Islet precursor cell (in vitro differentiated cells): Measurements from ENCODE around the gene PGGT1B.
A peak's percentile ranks its signal among the peaks of the same experiment; 100 is the strongest.

ENCODE experiments used
- DNase-seq: peaks from one replicate; pipeline ENCODE4 v3.0.0-alpha.2; 2018

The PGGT1B gene

GRCh38 chr5:115262321-115263077 lies at the start of gene PGGT1B:
Gene PGGT1B (minus strand): TSS chr5:115262877. CDS start chr5:115262851, 26 bp downstream.
- peak; percentile 91 for DNase-seq

DNA sequence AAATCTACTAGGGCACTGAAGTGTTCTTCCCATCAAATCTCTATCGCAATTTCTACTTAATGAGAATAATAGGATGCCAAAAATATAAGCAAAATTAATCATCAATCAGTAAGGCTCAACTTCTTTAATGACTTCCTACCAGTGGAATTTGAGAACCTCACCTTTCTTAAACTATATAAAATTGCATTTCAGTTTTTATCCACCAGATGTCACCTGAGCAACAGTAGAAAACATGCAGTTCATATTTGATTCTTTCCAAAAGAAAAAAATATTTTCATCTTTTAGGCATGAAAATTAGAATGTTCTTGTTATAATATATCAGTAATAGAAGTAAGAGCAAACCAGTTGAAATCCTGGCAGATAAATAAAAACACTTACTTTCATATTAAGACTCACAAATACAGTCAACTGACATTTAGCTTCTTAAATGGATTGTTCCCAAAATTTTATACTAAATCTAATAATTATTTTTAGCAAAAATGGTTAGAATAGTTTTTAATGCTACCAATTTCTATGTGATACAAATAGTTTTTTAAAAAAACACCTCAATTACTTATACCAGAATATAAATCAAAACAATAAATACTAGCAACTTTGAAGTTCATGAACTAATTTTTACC lies 47.2 kb upstream of the PGGT1B start:
- DNase-seq = no peak

DNA sequence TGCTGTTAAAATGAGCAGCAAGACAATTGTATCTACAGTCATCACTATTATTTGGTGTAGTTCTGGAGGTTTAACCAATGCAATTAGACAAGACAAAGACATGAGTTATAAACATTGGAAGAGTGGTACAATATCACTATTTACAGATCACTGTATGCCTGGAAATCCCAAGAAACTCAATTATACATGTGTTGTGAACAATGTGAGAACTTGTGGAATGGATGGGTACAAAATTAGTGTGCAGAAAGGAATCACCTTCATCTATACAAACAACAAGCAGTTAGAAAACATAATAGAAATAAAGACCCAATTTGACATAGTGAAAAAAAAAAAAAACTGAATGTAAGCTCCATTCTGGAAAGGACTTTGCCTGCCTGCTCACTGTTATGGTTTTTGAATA lies 46.1 kb upstream of the PGGT1B start:
- no peak for DNase-seq

DNA sequence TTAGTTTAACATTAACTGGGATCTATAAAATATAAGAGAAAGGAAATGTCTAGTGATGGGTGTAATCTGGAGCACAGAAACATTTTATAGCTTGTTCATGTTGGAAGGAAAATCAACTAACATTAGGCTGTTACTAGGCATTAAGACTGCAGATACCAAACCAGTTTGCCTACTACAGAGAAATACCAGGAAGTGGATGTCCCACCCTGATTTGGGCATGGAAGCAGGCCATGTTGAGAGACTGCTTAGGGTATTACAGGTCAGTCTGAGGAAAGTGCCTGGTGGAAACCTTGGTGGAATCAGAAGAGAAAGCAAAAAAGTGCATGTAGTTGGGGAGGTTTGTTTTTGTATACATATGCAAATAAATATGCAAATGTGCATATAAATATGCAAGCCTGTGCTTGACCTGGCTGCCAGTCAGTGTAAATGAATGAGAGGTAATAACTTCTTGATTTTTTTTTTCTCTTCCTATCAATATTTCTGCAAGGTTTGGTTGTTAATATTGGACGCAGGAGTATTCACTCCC lies 43.4 kb upstream of the PGGT1B start:
- no peak for DNase-seq

GRCh38 chr5:115304496-115304895 lies 41.8 kb upstream of the PGGT1B start:
- no peak for DNase-seq

GRCh38 chr5:115298811-115299210 lies 36.1 kb upstream of the PGGT1B start:
- no peak for DNase-seq

DNA sequence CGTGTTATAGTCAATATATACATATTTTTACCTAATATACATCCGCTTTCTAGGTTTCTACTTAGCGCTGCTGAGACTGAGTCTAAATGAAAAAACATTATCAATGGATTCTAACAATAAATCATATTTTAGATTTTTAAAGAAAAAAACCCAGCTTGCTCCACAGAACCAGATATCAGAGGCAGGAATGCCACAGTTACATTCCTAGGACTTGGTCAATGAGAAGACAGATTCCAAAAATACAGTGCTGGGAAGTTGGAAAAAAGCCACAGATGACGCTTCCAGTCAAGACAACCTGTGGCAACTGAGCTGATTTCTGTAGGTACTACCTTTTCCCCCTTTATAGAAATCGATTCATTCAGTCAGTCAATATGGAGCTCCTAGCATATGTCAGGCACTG lies 34.4 kb upstream of the PGGT1B start:
- DNase-seq = no peak

DNA sequence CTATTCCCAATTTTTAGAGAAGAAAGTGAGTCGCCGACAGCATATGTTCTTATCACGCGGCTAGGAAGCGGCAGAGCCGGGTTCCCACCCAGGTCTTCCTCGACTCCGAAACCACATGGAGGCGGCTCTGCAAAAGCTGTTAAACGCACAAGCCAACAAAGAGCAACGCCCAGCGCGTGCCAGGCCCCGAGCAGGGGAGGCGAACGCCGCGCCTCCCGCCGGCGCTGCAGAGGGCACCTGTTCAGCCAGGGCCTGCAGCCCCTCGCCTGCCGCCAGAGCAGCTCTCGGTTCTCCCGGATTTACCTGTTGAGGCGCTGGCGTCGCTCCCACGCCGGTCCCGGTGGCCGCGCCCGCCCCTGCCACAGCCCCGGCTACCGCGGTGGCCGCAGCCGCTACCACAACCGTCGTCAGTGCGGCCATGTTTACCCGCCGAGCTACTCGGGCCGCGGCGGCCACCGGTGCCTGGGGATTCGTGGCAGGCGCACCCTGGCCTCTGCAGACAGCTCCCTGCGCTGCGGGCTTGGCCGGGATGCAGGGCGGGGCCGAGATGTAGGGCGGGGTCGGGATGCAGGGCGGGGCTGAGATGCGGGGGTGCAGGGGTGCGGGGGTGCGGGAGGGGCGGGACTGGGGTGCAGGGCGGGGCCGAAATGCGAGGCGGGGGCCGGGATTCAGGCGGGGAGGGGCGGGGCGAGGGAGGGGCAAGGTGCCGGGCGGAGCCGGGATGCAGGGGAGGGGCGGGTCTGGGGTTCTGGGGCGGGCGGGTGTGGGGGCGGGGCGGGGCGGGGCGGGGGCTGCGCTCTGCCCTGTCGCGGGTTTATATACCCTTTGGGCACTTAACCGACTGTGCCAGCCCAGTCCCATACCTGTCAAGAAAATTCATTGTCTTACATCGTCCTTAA lies 33.7 kb upstream of the PGGT1B start, which contains the start of gene CCDC112:
Gene CCDC112 (minus strand): TSS at position 531 of the 899 bp plus-strand sequence. CDS start 111 bp downstream, at position 420.
- peak; percentile 87 for DNase-seq

GRCh38 chr5:115295777-115296123 lies 33.1 kb upstream of the PGGT1B start:
- no peak for DNase-seq

DNA sequence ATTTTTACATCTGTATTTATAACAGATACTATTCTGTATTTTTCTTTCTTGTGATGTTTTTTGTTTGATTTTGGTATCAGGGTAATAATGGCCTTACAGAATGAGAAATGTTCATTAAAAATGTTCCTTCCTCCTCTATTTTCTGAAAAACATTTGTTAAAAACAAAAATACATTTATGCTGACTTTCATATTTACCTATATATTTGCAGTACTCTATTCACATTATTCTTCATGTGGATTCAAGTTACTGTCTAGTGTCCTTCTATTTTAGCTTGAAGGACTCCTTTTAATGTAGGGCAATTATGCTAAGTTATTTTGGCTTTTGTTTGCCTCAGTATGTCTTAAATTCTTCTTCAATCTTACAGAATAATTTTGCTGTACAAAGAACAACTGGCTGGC lies 28.7 kb upstream of the PGGT1B start:
- no peak for DNase-seq

GRCh38 chr5:115289104-115289503 lies 26.4 kb upstream of the PGGT1B start:
- DNase-seq = no peak

DNA sequence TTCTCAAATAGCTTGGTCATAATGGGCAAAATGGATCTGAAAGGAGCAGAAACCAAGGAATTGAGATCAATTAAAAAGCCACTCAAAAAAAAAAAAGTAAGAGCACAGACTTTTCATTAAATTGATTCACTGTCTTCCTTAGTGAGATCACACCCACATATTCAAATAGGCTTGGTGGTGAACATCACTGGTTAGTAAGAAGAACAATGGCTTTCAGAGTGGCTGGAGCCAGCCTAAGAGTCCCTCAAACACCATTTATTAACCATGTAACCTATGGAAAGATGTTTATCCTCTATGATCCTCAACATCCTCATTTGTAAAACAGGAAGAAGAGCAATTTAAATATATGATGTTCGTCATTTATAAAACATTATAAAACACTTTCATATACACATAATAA lies 21.3 kb upstream of the PGGT1B start:
- no peak for DNase-seq

DNA sequence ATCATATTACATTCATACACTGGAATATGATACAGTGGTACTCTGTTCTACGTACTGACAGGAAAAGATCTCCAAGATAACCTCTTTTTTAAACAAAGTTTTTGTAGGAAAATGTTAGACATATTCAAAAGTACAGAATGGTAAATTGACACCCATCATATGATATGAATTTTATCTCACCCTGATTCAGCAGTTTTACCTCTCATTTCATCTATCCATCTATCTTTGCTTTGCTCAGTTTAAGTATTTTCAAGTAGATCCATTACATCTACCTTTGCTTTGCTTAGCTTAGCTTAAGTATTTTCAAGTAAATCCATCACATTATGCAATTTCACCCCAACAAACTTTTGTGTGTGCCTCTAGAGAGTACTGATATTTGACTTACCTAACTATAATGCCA lies 19.5 kb upstream of the PGGT1B start:
- DNase-seq = no peak

GRCh38 chr5:115274584-115274983 lies 11.9 kb upstream of the PGGT1B start:
- no peak for DNase-seq

- no peak for DNase-seq
Observed at GRCh38 chr5:115272297-115272958, 9.8 kb upstream of the PGGT1B start.

GRCh38 chr5:115271295-115272050 lies 8.8 kb upstream of the PGGT1B start:
- DNase-seq = no peak

GRCh38 chr5:115267617-115268016 lies 4.9 kb upstream of the PGGT1B start:
- no peak for DNase-seq

GRCh38 chr5:115265220-115265619 lies 2.5 kb upstream of the PGGT1B start:
- DNase-seq = no peak

DNA sequence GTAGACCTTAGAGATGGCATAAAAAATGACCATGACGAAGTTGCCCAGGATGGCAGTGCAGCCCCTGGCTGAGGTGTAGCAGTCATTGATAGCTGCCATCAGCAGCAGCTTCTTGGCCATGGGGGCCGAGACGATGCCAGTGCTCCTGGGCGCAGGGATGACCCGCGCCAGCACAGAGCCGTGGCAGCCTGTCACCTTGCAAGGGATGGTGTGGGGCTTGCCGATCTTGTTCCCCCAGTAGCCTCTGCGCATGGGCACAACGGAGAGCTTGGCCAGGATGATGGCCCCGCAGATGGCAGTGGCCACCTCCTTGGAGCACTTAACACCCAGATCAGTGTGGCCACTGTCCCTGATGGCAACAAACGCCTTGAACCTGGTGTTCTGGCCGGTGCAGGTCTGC lies 2.1 kb upstream of the PGGT1B start:
- DNase-seq = no peak

- no peak for DNase-seq
Observed at GRCh38 chr5:115263078-115263380, 352 bp upstream of the PGGT1B start.

- peak; percentile 52 for DNase-seq
Observed at GRCh38 chr5:115262011-115262320, 711 bp downstream of the PGGT1B start.

- DNase-seq = no peak
Observed at GRCh38 chr5:115260248-115260647, 2.4 kb downstream of the PGGT1B start.
